ENCODE results near the gene CRYGN. TPM values are rescaled to one million over a fixed set of nuclear protein-coding genes. Genes with fewer than 3 reads are reported as not detected.

The CRYGN gene
- polyA plus RNA-seq, 1 of the 3 experiments (the other 2 are of a cell fraction) = not detected

- Histone ChIP-seq H3K27ac (ENCODE audit: low read depth in 2 of 2, low read length in 1 of 2) (no peak overlapping the region), H3K4me1 (ENCODE audit: control insufficient read depth in 1 of 2, insufficient read depth in 2 of 2, low read depth in 1 of 2, low read length in 1 of 2) (no peaks in the 10 kb centered on the region), H3K9ac (no peak overlapping the region), H3K9me3 (no peaks in the 10 kb centered on the region), H3K27me3 (ENCODE audit: insufficient read depth) (peaks cover 22% of the 10 kb centered on the region), H3K4me2 (no peak overlapping the region), H2AFZ (ENCODE audit: low read depth) (no peak overlapping the region), H4K20me1 (ENCODE audit: insufficient read depth) (no peaks in the 10 kb centered on the region), H3F3A (replicated peaks; ENCODE audit: insufficient read depth) (no peaks in the 10 kb centered on the region), H3K36me3 (replicated peaks in 1 of 2; ENCODE audit: control insufficient read depth in 1 of 2, insufficient read depth in 2 of 2, low read length in 1 of 2) (no peaks in the 10 kb centered on the region), H3K79me2 (ENCODE audit: insufficient read depth) (no peaks in the 10 kb centered on the region), H3K9me2 (no peaks in the 10 kb centered on the region), H3K4me3 (ENCODE audit: low read depth in 2 of 2, low read length in 1 of 2) (no peak overlapping the region)
- 72% methylated on average over 11 of the region's 13 CpGs for WGBS (ENCODE audit: low lambda C conversion rate)
- CTCF ChIA-PET = interaction anchor here (1.3 kb wide), 1 partner anchor 42 kb away, joined by 3 read pairs; no protein-coding TSS in a partner anchor
- POLR2A ChIA-PET = no interaction called here
- TF ChIP-seq NFIC (IDR thresholded peaks at IDR 0.05; ENCODE audit: borderline replicate concordance) (no peak), MEF2A (IDR thresholded peaks at IDR 0.05; ENCODE audit: borderline replicate concordance, low read depth) (no peak), USF2 (IDR thresholded peaks at IDR 0.05; ENCODE audit: borderline replicate concordance, low read depth, low read length) (no peak), RAD21 (IDR thresholded peaks at IDR 0.05; ENCODE audit: low read length) (no peak), RXRA (IDR thresholded peaks at IDR 0.05; ENCODE audit: borderline replicate concordance, low read depth) (no peak), CTCF (IDR thresholded peaks at IDR 0.05) (no peak), NRF1 (IDR thresholded peaks at IDR 0.05; ENCODE audit: low read depth, low read length) (no peak), FOXJ3 (CRISPR knock-in tag; IDR thresholded peaks at IDR 0.05) (no peak), ELF1 (IDR thresholded peaks at IDR 0.05) (no peak)
- DNase-seq = no peak
Measured at GRCh38 chr7:151392426-151392825, 47.5 kb downstream of the CRYGN start.

GRCh38 chr7:151392002-151392401 is 47.9 kb downstream of the CRYGN start:
- peaks cover 0 to 4% of the 10 kb centered on the region in 2 experiments; a peak in 1 of 4 replicates for H3K4me1 ChIP-seq (ENCODE audit: control insufficient read depth in 1 of 2, insufficient read depth in 2 of 2, low read depth in 1 of 2, low read length in 1 of 2)
- no peaks in the 10 kb centered on the region for H4K20me1 ChIP-seq (ENCODE audit: insufficient read depth)
- H3K9me2 ChIP-seq = no peaks in the 10 kb centered on the region
- no peak overlapping the region for H3K27ac ChIP-seq (ENCODE audit: low read depth in 2 of 2, low read length in 1 of 2)
- no peak overlapping the region for H3K4me2 ChIP-seq
- no peak overlapping the region for H2AFZ ChIP-seq (ENCODE audit: low read depth)
- 46% methylated on average over 6 of the region's 8 CpGs for WGBS (ENCODE audit: low lambda C conversion rate)
- DNase-seq = no peak
- H3K4me3 ChIP-seq (ENCODE audit: low read depth in 2 of 2, low read length in 1 of 2) = no peak overlapping the region
- ChIA-PET POLR2A (interaction anchor here (0.6 kb wide), 1 partner anchor 57 kb away, joined by 3 read pairs; no protein-coding TSS in a partner anchor), CTCF (interaction anchor here (0.9 to 1.3 kb wide), 2 partner anchors 30 to 41 kb away, joined by 3 read pairs; no protein-coding TSS in a partner anchor)
- H3K9me3 ChIP-seq = no peaks in the 10 kb centered on the region
- no peak overlapping the region for H3K9ac ChIP-seq
- TF ChIP-seq MEF2A (IDR thresholded peaks at IDR 0.05; ENCODE audit: borderline replicate concordance, low read depth) (no peak), SIN3A (IDR thresholded peaks at IDR 0.05; ENCODE audit: borderline replicate concordance, low read depth, low read length) (no peak), RFX5 (IDR thresholded peaks at IDR 0.05; ENCODE audit: low read length) (no peak), ELF1 (IDR thresholded peaks at IDR 0.05) (no peak), FOSL2 (IDR thresholded peaks at IDR 0.05; ENCODE audit: borderline replicate concordance, low read depth) (no peak), POLR2AphosphoS5 (IDR thresholded peaks at IDR 0.05; ENCODE audit: low read depth, low read length) (no peak), EP300 (IDR thresholded peaks at IDR 0.05; ENCODE audit: borderline replicate concordance in 1 of 2, low read depth in 1 of 2, low read length in 1 of 2) (no peak), EZH2phosphoT487 (IDR thresholded peaks at IDR 0.05; ENCODE audit: borderline replicate concordance, low read depth) (no peak)
- H3K79me2 ChIP-seq (ENCODE audit: insufficient read depth) = no peaks in the 10 kb centered on the region
- no peaks in the 10 kb centered on the region for H3K36me3 ChIP-seq (replicated peaks in 1 of 2; ENCODE audit: control insufficient read depth in 1 of 2, insufficient read depth in 2 of 2, low read length in 1 of 2)
- H3K27me3 ChIP-seq (ENCODE audit: insufficient read depth) = peaks cover 22% of the 10 kb centered on the region
- H3F3A ChIP-seq (replicated peaks; ENCODE audit: insufficient read depth) = no peaks in the 10 kb centered on the region

All from SK-N-SH (cell line).